ENCODE measurements around the gene GRK5.

GRK5 gene

GRCh38 chr10:119339109-119339508, 131.7 kb downstream of the GRK5 start:
- no peak overlapping the region for H3K4me3 ChIP-seq (ENCODE audit: low read length)
- DNase-seq (ENCODE audit: low read depth): no peak
- TF ChIP-seq CTCF (conservative IDR thresholded peaks at IDR 0.05; ENCODE audit: low read length): no peak

- DNase-seq (ENCODE audit: low read depth): no peak
- TF ChIP-seq CTCF (conservative IDR thresholded peaks at IDR 0.05; ENCODE audit: low read length): no peak
- H3K4me3 ChIP-seq (ENCODE audit: low read length): no peak overlapping the region
Measured at GRCh38 chr10:119340893-119341458, 133.6 kb downstream of the GRK5 start.

- peak; percentile 56 for DNase-seq (ENCODE audit: low read depth)
Measured at GRCh38 chr10:119341459-119342301, 134.3 kb downstream of the GRK5 start.

GRCh38 chr10:119342335-119342734, 135.0 kb downstream of the GRK5 start:
- no peak for TF ChIP-seq CTCF (conservative IDR thresholded peaks at IDR 0.05; ENCODE audit: low read length)
- no peak for DNase-seq (ENCODE audit: low read depth)
- H3K4me3 ChIP-seq (ENCODE audit: low read length): no peak overlapping the region

More at GRCh38 chr10:119341459-119342301, 134.3 kb downstream of the GRK5 start:
- no peak for TF ChIP-seq CTCF (conservative IDR thresholded peaks at IDR 0.05; ENCODE audit: low read length)
- no peak overlapping the region for H3K4me3 ChIP-seq (ENCODE audit: low read length)

- TF ChIP-seq CTCF (conservative IDR thresholded peaks at IDR 0.05; ENCODE audit: low read length): no peak
- no peak overlapping the region for H3K4me3 ChIP-seq (ENCODE audit: low read length)
- DNase-seq (ENCODE audit: low read depth): no peak
Measured at GRCh38 chr10:119343011-119343601, 135.7 kb downstream of the GRK5 start.

GRCh38 chr10:119344381-119344780, 137.0 kb downstream of the GRK5 start:
- H3K4me3 ChIP-seq (ENCODE audit: low read length): no peak overlapping the region
- no peak for DNase-seq (ENCODE audit: low read depth)
- no peak for TF ChIP-seq CTCF (conservative IDR thresholded peaks at IDR 0.05; ENCODE audit: low read length)

Data from AG10803 (cell line).